ENCODE data around the gene ARHGEF11.

- TF ChIP-seq CTCF (optimal IDR thresholded peaks at IDR 0.05 in 1 of 3, IDR thresholded peaks at IDR 0.05 in 1 of 3, conservative IDR thresholded peaks at IDR 0.05 in 1 of 3; ENCODE audit: extremely low read depth in 1 of 3, insufficient read depth in 2 of 3, low read length in 3 of 3) (no peak), EZH2 (IDR thresholded peaks at IDR 0.05; ENCODE audit: low read length) (no peak)
Measured at GRCh38 chr1:156928043-156928602, 117.4 kb downstream of the ARHGEF11 start.
